Activated CD4-positive, alpha-beta T cell treated with anti-CD3 and anti-CD28 coated beads, Interleukin-2, amount 10 ng/mL, durations not matched to agents 24 days and 14 days (primary cell): ENCODE data around the gene RASA3. TPM values are rescaled to one million over a fixed set of nuclear protein-coding genes. Genes with fewer than 3 reads are reported as not detected.
"Not testable (repeated sequence)": the region's sequence is repeated elsewhere in the genome, so short reads cannot be mapped to it uniquely, and the experiment has no call there.

Experiments
- DNase-seq: peaks from one replicate; pipeline ENCODE4 v3.0.0; 2022
- H3K27ac Mint-ChIP-seq: one replicate; pipeline ENCODE4 v1.8.0; 2022; ENCODE audit warnings: mild to moderate bottlenecking, mixed read lengths
- H3K27me3 Mint-ChIP-seq: one replicate; pipeline ENCODE4 v1.8.0; 2022; ENCODE audit warnings: mixed read lengths
- H3K36me3 Mint-ChIP-seq: one replicate; pipeline ENCODE4 v1.8.0; 2022; ENCODE audit warnings: low read depth, mild to moderate bottlenecking, mixed read lengths
- H3K4me1 Mint-ChIP-seq: one replicate; pipeline ENCODE4 v1.8.0; 2021; ENCODE audit warnings: mixed read lengths
- H3K4me3 Mint-ChIP-seq: one replicate; pipeline ENCODE4 v1.8.0; 2022; ENCODE audit warnings: mild to moderate bottlenecking, moderate library complexity, mixed read lengths
- H3K9me3 Mint-ChIP-seq: one replicate; pipeline ENCODE4 v1.8.0; 2021; ENCODE audit warnings: mixed read lengths
- intact Hi-C: fragments of 100-400 bp; cut with micrococcal nuclease; formaldehyde crosslinking; loops from one replicate; pipeline ENCODE4 v1.15.1; 2023
- total RNA-seq: library from RNA; stranded (reverse); gene quantifications from 2 replicates; pipeline ENCODE4 v1.2.3, GENCODE V29; 2022

The RASA3 gene
- 15.9 TPM in 2 replicates for total RNA-seq

GRCh38 chr13:114132419-114133121 lies at the start of gene RASA3:
Gene RASA3, minus strand, starts transcription at chr13:114132623. Its CDS starts 134 bp downstream, at chr13:114132489.
- H3K4me1 Mint-ChIP-seq, result peaks cover 48% of the 10 kb centered on the region
- no peaks in the 10 kb centered on the region for H3K9me3 Mint-ChIP-seq
- H3K36me3 Mint-ChIP-seq, result peaks cover 15% of the 10 kb centered on the region
- peaks cover 6% of the 10 kb centered on the region for H3K27me3 Mint-ChIP-seq
- intact Hi-C loops, result no loop called here
- peak within 1 kb of the TSS; percentile 99 for H3K4me3 Mint-ChIP-seq
- DNase-seq, result peak; percentile 91
- H3K27ac Mint-ChIP-seq, result peak within 1 kb of the TSS; percentile 89

- Mint-ChIP-seq H3K36me3 (peaks cover 2% of the 10 kb centered on the region), H3K4me3 (no peak within 1 kb of the TSS), H3K9me3 (peaks cover 11% of the 10 kb centered on the region), H3K27ac (no peak within 1 kb of the TSS), H3K4me1 (peaks cover 2% of the 10 kb centered on the region), H3K27me3 (peaks cover 16% of the 10 kb centered on the region)
- no peak for DNase-seq
- intact Hi-C loops, result no loop called here
Measured at GRCh38 chr13:114179087-114179658, 46.8 kb upstream of the RASA3 start, which contains the start of gene CFAP97D2. Gene CFAP97D2, plus strand, starts transcription at chr13:114179257. Its CDS starts 74 bp downstream, at chr13:114179331.

GRCh38 chr13:114177245-114178010 lies 45.0 kb upstream of the RASA3 start:
- Mint-ChIP-seq H3K4me1 (peaks cover 2% of the 10 kb centered on the region), H3K4me3 (no peak overlapping the region), H3K36me3 (peaks cover 4% of the 10 kb centered on the region), H3K27me3 (peaks cover 14% of the 10 kb centered on the region), H3K9me3 (peaks cover 11% of the 10 kb centered on the region), H3K27ac (no peak overlapping the region)
- intact Hi-C loops, result no loop called here
- no peak for DNase-seq

GRCh38 chr13:114176359-114176902 lies 44.0 kb upstream of the RASA3 start:
- peaks cover 12% of the 10 kb centered on the region for H3K27me3 Mint-ChIP-seq

GRCh38 chr13:114174529-114174961 lies 42.1 kb upstream of the RASA3 start:
- Mint-ChIP-seq H3K27me3 (peaks cover 4% of the 10 kb centered on the region), H3K27ac (no peak overlapping the region), H3K4me3 (no peak overlapping the region), H3K4me1 (no peaks in the 10 kb centered on the region), H3K9me3 (peaks cover 11% of the 10 kb centered on the region), H3K36me3 (peaks cover 1% of the 10 kb centered on the region)
- DNase-seq, result no peak
- intact Hi-C loops, result no loop called here

More at GRCh38 chr13:114176359-114176902, 44.0 kb upstream of the RASA3 start:
- H3K9me3 Mint-ChIP-seq, result peaks cover 11% of the 10 kb centered on the region
- DNase-seq, intact Hi-C loops, H3K4me1 Mint-ChIP-seq, H3K36me3 Mint-ChIP-seq, H3K4me3 Mint-ChIP-seq: not testable (repeated sequence)
- H3K27ac Mint-ChIP-seq, result peak overlapping the region; percentile 51

- Mint-ChIP-seq H3K9me3 (peaks cover 15% of the 10 kb centered on the region), H3K4me3 (no peak overlapping the region), H3K4me1 (no peaks in the 10 kb centered on the region), H3K36me3 (peaks cover 3% of the 10 kb centered on the region), H3K27ac (no peak overlapping the region), H3K27me3 (peaks cover 7% of the 10 kb centered on the region)
- no peak for DNase-seq
- intact Hi-C loops, result no loop called here
Measured at GRCh38 chr13:114173745-114174144, 41.3 kb upstream of the RASA3 start.

GRCh38 chr13:114173272-114173671 lies 40.8 kb upstream of the RASA3 start:
- Mint-ChIP-seq H3K4me3 (no peak overlapping the region), H3K9me3 (peaks cover 16% of the 10 kb centered on the region), H3K4me1 (no peaks in the 10 kb centered on the region), H3K36me3 (peaks cover 3% of the 10 kb centered on the region), H3K27ac (no peak overlapping the region), H3K27me3 (peaks cover 6% of the 10 kb centered on the region)
- intact Hi-C loops, result no loop called here
- no peak for DNase-seq

- no peak overlapping the region for H3K27ac Mint-ChIP-seq
- peaks cover 6% of the 10 kb centered on the region for H3K4me1 Mint-ChIP-seq
- peaks cover 2% of the 10 kb centered on the region for H3K36me3 Mint-ChIP-seq
- no peak for DNase-seq
- intact Hi-C loops, result no loop called here
- H3K27me3 Mint-ChIP-seq, result peaks cover 20% of the 10 kb centered on the region
- no peak overlapping the region for H3K4me3 Mint-ChIP-seq
- peaks cover 5% of the 10 kb centered on the region for H3K9me3 Mint-ChIP-seq
Measured at GRCh38 chr13:114167885-114168284, 35.5 kb upstream of the RASA3 start.

GRCh38 chr13:114167426-114167825 lies 35.0 kb upstream of the RASA3 start:
- H3K36me3 Mint-ChIP-seq, result peaks cover 2% of the 10 kb centered on the region
- DNase-seq, result no peak

GRCh38 chr13:114166381-114167131 lies 34.1 kb upstream of the RASA3 start:
- Mint-ChIP-seq H3K9me3 (peaks cover 5% of the 10 kb centered on the region), H3K4me1 (peaks cover 17% of the 10 kb centered on the region), H3K36me3 (peaks cover 2% of the 10 kb centered on the region), H3K27me3 (peaks cover 20% of the 10 kb centered on the region), H3K4me3 (no peak overlapping the region), H3K27ac (no peak overlapping the region)
- intact Hi-C loops, result no loop called here
- no peak for DNase-seq

More at GRCh38 chr13:114167426-114167825, 35.0 kb upstream of the RASA3 start:
- Mint-ChIP-seq H3K27ac (no peak overlapping the region), H3K4me3 (no peak overlapping the region), H3K9me3 (peaks cover 5% of the 10 kb centered on the region), H3K4me1 (peaks cover 8% of the 10 kb centered on the region), H3K27me3 (peaks cover 20% of the 10 kb centered on the region)
- intact Hi-C loops, result no loop called here

GRCh38 chr13:114164681-114165429 lies 32.4 kb upstream of the RASA3 start:
- intact Hi-C loops, result no loop called here
- Mint-ChIP-seq H3K36me3 (peaks cover 3% of the 10 kb centered on the region), H3K4me3 (no peak overlapping the region), H3K4me1 (peaks cover 26% of the 10 kb centered on the region), H3K27ac (no peak overlapping the region), H3K9me3 (peaks cover 5% of the 10 kb centered on the region), H3K27me3 (peaks cover 28% of the 10 kb centered on the region)
- DNase-seq, result no peak

- Mint-ChIP-seq H3K9me3 (peaks cover 4% of the 10 kb centered on the region), H3K27me3 (peaks cover 34% of the 10 kb centered on the region), H3K4me3 (no peak overlapping the region), H3K4me1 (peaks cover 32% of the 10 kb centered on the region), H3K36me3 (peaks cover 6% of the 10 kb centered on the region), H3K27ac (peak overlapping the region; percentile 20)
- intact Hi-C loops, result no loop called here
- DNase-seq, result no peak
Measured at GRCh38 chr13:114164053-114164452, 31.6 kb upstream of the RASA3 start.

- intact Hi-C loops, result no loop called here
- Mint-ChIP-seq H3K27ac (no peak overlapping the region), H3K4me3 (peak overlapping the region; percentile 59)
Measured at GRCh38 chr13:114162533-114162922, 30.1 kb upstream of the RASA3 start.

More at GRCh38 chr13:114162533-114162922, 30.1 kb upstream of the RASA3 start:
- Mint-ChIP-seq H3K36me3 (peaks cover 8% of the 10 kb centered on the region), H3K4me1 (peaks cover 38% of the 10 kb centered on the region), H3K27me3 (peaks cover 30% of the 10 kb centered on the region), H3K9me3 (no peaks in the 10 kb centered on the region)
- DNase-seq, result no peak
